ENCODE data around the gene KCNK1. TPM values are rescaled to one million over a fixed set of nuclear protein-coding genes. Genes with fewer than 3 reads are reported as not detected.

The KCNK1 gene
- total and polyA plus RNA-seq, 2 of the 13 experiments (the other 11 are each of a cell fraction or from before 2014, with no cell fraction given) = not detected

Small RNA genes within 50 kb of the gene (microRNA-seq; reads per million reads assigned to microRNA genes)
- gene MIR4427 = not detected

Small RNA genes within 50 kb of the gene (small RNA-seq; reads per million reads assigned to genes)
- 0 reads per million in 3 experiments for gene MIR4427 (ENCODE audit: insufficient read depth in 2 of 3, insufficient read length in 3 of 3, low read depth in 2 of 3, low replicate concordance in 1 of 3)
